EH (cell line): ENCODE results near the gene TMEM250.

Source experiments
- DNase-seq: peaks from one replicate; pipeline ENCODE4 v3.0.0-alpha.2; 2015; ENCODE audit warnings: low read depth

TMEM250 gene

DNA sequence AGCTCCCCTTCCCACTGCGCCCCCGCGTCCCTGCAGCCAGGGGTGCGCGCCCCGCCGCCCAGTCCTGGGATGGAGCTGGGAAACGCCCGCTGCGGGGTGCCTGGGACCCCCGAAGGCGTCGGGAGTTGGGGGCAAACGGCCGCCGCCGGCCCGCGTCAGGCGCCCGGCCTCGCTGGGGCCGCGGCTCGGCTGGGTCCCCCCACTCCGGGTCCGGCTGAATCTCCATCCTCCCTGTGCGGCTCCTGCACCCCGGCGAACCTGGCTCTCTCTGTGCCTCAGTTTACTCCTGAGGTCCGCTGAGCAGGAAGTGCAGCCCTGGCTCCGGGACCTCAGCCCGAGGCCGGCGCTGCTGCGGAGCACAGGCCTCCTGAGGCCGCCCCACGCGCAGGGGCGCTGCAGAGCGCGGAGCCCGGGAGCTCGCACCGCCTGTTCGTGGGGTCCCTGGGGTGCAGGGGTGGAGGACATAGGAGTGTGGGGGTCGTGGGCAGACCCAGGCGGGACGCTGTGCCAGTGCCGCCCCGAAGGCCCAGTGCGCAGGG, 13.9 kb upstream of the TMEM250 start:
- no peak for DNase-seq

GRCh38 chr9:136131629-136132511, 13.2 kb upstream of the TMEM250 start:
- no peak for DNase-seq

GRCh38 chr9:136129176-136129575, 10.5 kb upstream of the TMEM250 start:
- no peak for DNase-seq

- no peak for DNase-seq
These were observed 9.8 kb upstream of the TMEM250 start for GRCh38 chr9:136128436-136128835.

- no peak for DNase-seq
These were observed 8.6 kb upstream of the TMEM250 start for GRCh38 chr9:136127313-136127712.

GRCh38 chr9:136124976-136125692, 6.5 kb upstream of the TMEM250 start:
- DNase-seq = no peak

DNA sequence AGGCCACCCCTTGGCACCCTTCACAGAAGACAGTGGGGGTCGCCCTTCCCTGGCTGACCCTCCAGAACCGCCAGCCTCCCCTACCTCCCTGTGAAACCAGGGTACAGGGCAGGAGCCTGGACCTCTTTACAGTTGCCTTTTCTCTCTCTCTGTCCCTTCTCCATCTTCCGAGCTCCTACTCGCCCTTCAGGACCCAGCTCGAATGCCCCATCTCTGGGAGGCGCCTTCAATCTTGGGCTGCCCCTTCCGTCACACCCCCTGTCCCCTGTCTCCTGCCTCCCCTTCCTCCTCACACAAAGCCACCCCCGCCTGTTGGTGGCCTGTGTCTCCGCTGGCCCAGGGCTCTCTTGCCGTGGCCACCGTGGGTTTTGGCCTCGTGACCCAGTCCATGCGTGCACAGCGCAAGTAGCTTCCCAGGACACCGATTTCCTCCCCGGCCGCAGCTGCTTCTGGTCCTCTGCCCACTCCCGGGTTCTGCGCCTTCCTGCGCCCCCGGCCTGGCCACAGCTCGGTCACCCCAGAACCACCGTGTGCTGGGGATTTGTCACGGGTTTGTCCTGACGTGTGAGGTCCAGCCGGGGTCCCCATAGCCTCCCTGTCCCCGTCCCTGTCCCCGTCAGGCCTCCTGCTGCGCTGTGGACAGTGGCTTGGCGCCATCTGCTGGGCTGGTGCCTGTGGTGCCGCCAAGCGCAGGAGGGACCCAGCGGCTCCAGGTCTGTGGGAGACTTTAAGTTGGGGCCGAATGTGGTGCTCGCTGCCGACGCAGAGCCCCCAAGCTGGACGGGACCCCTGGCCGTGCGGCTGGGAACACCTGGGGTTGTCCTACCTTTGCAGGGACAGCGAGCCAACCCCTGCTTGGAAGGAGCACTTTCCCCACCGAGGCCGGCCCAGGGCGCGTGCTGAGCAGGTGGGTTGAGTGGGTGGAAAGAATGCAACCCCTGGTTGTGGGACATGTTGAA, 4.0 kb upstream of the TMEM250 start:
- peak; percentile 59 for DNase-seq

- DNase-seq = no peak
These were observed 3.1 kb upstream of the TMEM250 start for GRCh38 chr9:136121801-136122200.

DNA sequence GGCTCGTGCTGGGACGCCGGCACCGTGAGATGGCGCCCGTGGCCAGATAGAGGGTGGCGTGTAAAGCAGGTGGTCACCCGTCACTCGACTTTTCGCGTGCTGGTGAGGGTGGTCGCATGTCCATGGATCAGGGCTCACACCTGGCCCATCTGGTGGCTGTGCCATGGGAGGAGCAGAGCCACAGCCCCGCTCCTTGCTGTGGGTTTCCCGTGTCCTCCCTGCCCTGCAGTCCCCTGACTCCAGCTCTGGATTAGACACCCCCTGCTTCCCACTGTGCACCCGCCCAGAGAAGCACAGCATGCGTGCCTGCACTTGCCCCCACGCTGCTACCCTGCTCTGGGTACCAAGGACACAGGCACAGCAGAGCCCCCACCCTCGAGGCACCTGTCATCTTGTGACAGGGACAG, 1.8 kb upstream of the TMEM250 start:
- no peak for DNase-seq

GRCh38 chr9:136119883-136120393, 1.3 kb upstream of the TMEM250 start:
- DNase-seq = no peak

DNA sequence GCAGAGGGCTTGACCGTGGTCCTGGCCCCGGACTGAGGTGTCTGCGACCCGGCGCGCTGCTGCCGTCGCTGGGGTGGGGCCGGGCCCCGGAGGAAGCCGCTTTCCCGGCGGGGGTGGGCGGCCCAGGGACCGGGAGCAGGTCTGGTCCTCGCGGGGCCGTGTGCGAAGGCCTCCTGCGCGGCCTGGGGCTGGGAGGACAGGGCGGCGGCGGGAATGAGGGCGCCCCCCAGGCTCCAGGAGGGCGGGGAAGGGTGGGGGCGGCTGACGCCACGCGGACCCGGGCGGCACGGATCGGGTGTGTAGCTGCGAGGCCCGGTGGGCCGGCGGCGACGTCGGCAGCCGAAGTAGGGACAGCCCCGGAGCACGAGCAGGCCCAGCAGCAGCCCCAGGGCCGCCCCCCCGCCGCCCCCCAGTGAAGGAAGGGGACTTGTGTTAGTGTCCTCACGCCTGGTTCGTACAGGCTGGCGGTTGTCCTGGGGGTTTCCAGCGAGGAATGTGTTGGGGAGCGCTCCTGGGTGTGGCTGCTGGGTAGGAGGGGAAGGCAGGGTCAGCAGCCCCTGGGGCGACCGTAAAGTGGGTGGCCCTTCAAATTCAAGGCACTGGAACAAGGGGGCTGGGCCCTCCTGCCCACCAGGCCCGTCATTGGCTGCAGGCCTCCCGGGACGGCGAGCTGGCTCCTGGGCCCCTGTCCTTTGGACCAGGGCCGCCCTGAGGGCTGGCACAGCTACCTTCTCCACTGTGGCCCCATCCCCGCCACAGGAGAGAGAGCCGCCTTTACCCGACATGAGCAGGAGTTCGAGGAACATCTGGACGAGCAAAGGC, 597 bp upstream of the TMEM250 start:
- DNase-seq = peak; percentile 69

DNA sequence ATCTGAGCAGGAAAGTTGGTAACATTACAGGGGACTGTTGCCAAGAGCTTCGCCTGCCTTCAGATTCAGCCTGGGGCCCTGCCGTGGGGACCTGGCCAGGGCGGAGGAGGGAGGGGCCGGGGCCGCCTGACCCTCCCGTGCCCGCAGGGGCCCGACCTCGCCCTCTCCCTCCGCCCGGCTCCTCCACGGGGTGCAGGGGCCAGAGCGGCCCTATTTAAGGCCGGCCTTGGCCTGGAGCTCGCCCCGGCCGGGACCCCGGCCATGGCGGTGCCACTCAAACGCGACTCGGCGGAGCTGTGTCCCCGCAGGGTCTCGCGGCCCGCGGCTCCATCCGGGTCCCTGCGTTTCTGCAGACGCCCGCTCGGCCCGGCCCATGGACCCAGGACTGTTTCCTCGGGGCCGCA, 757 bp downstream of the TMEM250 start:
- no peak for DNase-seq

DNA sequence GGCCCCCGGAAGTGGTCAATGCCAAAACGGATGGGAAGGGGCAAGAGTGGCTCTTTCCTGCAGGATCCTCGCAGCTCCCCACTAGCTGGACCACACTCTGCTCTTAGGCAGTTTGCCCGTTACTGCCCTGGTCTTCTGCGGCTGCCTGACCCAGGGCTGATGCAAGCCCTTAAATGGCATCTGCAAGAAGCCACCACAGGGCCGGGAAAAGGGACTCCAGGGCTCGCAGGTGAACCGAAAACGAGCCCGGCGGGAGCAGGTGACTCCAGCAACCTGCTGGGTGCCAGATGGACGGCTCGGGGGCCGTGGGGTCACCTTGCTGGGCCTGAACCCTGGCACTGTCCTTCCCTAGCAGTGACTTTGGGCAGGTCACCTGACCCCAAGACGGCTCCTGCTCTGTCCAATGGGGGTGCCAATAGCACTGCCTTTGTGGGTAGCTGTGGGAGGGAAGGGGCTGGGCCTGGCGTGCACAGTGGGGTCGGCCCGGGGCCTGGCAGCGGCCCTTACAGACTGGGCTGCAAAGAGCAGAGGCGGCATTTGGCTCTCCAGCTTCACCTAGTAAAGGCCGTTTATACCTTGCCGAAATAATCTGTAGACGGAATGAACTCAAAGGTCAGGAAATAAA, 1.3 kb downstream of the TMEM250 start:
- peak; percentile 21 for DNase-seq

GRCh38 chr9:136116360-136117098, 2.1 kb downstream of the TMEM250 start:
- DNase-seq = no peak

DNA sequence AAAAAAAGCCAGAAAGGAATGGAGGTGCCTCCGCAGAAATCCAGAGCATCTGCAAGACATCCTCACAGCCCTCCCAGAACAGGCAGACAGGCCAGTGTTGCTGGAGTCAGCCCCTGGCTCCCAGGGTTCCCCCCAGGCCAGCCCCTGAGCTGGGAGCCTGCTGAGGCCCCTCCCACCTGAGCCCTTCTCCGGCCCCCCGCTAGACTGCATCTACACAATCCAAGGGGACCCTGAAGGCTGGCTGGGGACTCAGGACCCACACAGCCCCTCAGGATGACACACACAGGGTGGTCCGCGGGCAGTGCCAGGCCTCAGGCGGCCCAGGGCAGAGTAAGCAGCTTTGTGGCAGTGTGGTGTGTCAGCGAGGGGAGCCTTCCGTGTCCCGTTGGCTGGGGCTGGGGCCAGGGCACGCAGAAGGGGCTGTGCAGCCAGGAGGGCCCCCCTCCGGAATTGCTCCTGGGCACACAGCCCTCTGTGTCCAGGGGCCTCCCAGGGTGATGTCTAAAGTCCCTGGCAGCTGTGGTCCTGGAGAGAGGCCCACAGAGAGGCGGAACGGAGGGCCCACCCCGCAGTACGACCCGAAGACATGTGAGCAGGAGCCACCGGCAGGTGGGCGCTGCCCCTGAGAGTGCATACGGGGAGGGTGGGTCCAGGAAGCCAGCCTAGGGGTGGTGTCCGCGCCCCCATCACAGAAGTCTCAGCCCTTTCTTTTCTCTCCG, 2.9 kb downstream of the TMEM250 start:
- DNase-seq = no peak

DNA sequence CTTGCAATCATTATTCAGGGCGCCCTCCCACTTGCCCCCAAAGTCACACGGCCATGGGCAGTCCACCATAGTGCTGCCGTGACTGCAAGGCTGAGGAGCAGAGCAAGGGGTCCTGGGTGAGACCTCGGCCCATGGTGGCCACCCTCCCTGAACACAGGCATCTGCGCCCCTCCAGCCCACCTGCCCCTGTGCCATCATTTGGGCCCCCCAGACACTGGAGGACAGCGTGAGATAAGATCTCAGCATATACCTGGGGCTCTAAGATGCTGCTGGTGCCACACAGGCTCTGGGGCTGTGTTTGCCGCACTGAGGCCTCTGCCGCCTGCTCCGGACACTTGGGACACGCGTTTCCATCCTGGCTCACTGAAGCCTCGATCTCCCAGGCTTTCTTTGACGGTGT, 3.5 kb downstream of the TMEM250 start:
- DNase-seq = no peak

DNA sequence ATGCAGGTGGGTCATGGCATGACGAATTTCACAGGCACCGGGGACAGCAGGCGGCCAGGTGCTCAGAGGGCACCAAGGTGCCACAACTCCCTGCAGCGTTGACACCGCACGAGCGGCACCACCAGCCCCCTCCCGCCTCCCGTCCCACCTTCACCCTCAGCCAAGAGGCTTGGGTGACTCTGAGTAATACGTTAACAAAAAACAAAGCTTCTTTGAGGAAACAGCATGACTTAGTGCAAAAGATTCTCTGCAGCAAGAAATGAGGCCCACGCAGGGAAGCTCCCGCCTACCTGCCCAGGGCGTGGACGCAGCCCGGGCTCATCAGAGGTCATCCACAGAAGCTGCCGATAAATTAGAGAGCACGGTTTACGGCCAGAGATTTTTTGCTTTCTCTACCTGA, 4.1 kb downstream of the TMEM250 start:
- no peak for DNase-seq

DNA sequence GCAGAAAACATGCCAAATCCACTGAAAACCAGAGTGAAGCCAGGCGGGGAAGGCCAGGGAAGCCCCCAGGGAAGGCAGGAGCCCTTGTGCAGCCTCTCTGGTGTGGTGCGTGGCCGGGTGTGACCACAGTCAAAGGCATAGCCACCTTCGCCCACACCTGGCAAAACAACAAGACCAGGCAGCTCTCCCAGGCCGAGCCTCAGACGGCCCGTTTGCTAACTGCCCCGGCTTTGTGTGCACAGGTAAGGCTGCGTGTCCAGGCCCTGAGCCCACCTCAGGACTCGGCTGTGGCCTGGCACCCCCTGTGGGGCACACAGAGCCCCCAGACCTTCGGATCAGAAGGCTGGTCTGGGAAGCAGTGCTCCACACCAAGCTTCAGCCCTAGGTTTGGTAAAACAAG, 6.1 kb downstream of the TMEM250 start:
- no peak for DNase-seq

GRCh38 chr9:136111910-136112309, 6.8 kb downstream of the TMEM250 start:
- DNase-seq = no peak
